Left ventricle myocardium inferior (tissue), 1 donor: ENCODE measurements around the gene OGFOD2. TPM values are rescaled to one million over a fixed set of nuclear protein-coding genes. Genes with fewer than 3 reads are reported as not detected.

ENCODE experiments used
- DNase-seq: peaks from one replicate; pipeline ENCODE4 v3.0.0-alpha.2; 2020
- H3K27ac ChIP-seq: fragments of 200-600 bp; replicated peaks from 2 replicates; pipeline ENCODE4 v1.8.0; 2021
- H3K27me3 ChIP-seq: fragments of 200-600 bp; 2 replicates; pipeline ENCODE4 v1.8.0; 2021; ENCODE audit warnings: low read depth
- H3K36me3 ChIP-seq: fragments of 200-600 bp; 2 replicates; pipeline ENCODE4 v1.8.0; 2021
- H3K4me1 ChIP-seq: fragments of 200-600 bp; 2 replicates; pipeline ENCODE4 v1.8.0; 2021
- H3K4me3 ChIP-seq: fragments of 200-600 bp; 2 replicates; pipeline ENCODE4 v1.8.0; 2021; ENCODE audit warnings: mild to moderate bottlenecking, moderate library complexity
- H3K9me3 ChIP-seq: fragments of 200-600 bp; replicated peaks from 2 replicates; pipeline ENCODE4 v1.8.0; 2021
- CTCF ChIP-seq: fragments of 200-600 bp; IDR thresholded peaks from 2 replicates; pipeline ENCODE4 v1.8.0; 2021; ENCODE audit warnings: antibody characterized with exemption, mild to moderate bottlenecking, borderline replicate concordance
- intact Hi-C: fragments of 100-400 bp; cut with micrococcal nuclease; formaldehyde crosslinking; loops from one replicate; pipeline ENCODE4 v1.11.0; 2022
- total RNA-seq: library from RNA; stranded (reverse); fragmentation: NEBNext Ultra II Directional; extraction: Animal tissue kit (Norgen Biotek cat#: 25700); gene quantifications from one replicate; pipeline ENCODE4 v1.2.1, GENCODE V29; 2021
- donor health status: DM: no; HTN: yes; CAD: no; lungs with severe emphysema.

Gene OGFOD2
- total RNA-seq, 1 donor from 2014 or later: 14.9 TPM

DNA sequence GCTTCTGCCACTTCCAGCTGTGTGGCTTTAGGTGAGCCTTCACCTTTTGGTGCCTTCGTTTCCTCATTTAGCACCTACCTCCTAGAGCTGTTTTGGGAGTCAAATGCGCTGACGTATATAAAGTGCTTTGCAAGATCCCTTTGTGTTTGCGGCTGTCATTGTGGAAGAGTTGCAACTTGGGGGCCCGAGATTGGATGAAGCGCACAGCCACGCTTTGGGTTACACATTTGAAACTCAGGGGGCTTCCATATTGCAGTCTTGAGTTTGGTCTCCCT is 4.8 kb downstream of the OGFOD2 start:
- peaks cover 97% of the 10 kb centered on the region for H3K4me1 ChIP-seq
- H3K27me3 ChIP-seq: no peaks in the 10 kb centered on the region
- no peak for DNase-seq
- no peak for TF ChIP-seq CTCF
- peak overlapping the region; percentile 99 for H3K4me3 ChIP-seq
- no peaks in the 10 kb centered on the region for H3K9me3 ChIP-seq
- intact Hi-C loops: loop anchor here (10.0 kb wide), 1 partner anchor 255 kb away; the partner anchor contains the start of genes MPHOSPH9 and MTRFR
- peak overlapping the region; percentile 90 for H3K27ac ChIP-seq
- peaks cover 22% of the 10 kb centered on the region for H3K36me3 ChIP-seq

DNA sequence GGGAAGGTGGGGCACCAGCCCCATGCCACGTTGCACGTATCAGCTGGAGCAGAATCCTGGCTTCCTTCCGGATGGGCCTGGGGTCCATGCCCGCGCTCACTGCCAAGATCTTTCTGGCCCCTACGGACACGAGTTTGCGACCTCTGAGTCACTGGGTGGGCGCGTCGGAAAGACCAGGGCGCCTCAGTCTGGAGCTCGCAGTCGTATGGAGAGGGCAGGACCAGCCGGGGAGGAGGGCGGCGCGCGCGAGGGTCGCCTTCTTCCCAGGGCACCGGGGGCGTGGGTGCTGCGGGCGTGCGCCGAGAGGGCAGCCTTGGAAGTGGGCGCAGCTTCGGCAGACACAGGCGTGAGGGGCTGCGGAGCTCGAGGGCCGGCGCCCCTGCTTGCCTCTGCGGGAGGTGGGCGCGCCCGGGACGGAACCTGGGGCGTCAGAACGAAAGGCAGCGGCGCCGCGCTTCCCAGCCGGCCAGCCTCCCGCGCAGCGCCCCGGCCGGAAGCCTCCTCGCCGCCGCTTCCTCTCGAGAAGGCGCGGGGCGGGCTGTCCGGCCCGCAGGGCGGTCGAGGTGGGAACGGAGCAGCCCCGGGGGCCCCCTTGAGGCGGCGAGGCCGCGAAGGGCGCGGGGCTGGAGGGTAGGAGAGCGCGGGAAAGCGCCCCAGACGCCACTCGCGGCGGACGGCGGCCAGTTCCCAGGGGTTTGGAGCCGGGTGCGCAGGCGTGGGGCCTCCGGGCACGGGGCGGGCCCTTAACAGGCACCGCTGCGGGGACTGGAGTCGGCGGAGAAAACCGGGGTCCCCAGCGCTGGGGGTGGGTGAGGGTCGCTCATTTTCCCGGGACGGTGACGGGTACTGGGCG is 5.4 kb downstream of the OGFOD2 start, which contains the start of gene ARL6IP4:
Gene ARL6IP4, plus strand, starts transcription at position 499 of the 853 bp plus-strand sequence. CDS start 459 bp downstream, outside the sequence.
- intact Hi-C loops: loop anchor here (10.0 kb wide), 1 partner anchor 254 kb away; the partner anchor contains the start of genes MPHOSPH9 and MTRFR

GRCh38 chr12:122981036-122981471 is 6.0 kb downstream of the OGFOD2 start:
- no peak for DNase-seq
- H3K4me3 ChIP-seq: peak overlapping the region; percentile 99
- H3K27me3 ChIP-seq: no peaks in the 10 kb centered on the region
- intact Hi-C loops: loop anchor here (10.0 kb wide), 1 partner anchor 254 kb away; the partner anchor contains the start of genes MPHOSPH9 and MTRFR
- no peaks in the 10 kb centered on the region for H3K9me3 ChIP-seq
- peaks cover 95% of the 10 kb centered on the region for H3K4me1 ChIP-seq
- peak overlapping the region; percentile 90 for H3K27ac ChIP-seq
- no peak for TF ChIP-seq CTCF
- peaks cover 25% of the 10 kb centered on the region for H3K36me3 ChIP-seq

More for the DNA sequence above, 5.4 kb downstream of the OGFOD2 start, which contains the start of gene ARL6IP4:
- peak within 1 kb of the TSS; percentile 99 for H3K4me3 ChIP-seq
- peak within 1 kb of the TSS; percentile 90 for H3K27ac ChIP-seq
- H3K27me3 ChIP-seq: no peaks in the 10 kb centered on the region
- H3K9me3 ChIP-seq: no peaks in the 10 kb centered on the region
- H3K36me3 ChIP-seq: peaks cover 22% of the 10 kb centered on the region
- TF ChIP-seq CTCF: no peak
- peak; percentile 69 for DNase-seq
- H3K4me1 ChIP-seq: peaks cover 98% of the 10 kb centered on the region

DNA sequence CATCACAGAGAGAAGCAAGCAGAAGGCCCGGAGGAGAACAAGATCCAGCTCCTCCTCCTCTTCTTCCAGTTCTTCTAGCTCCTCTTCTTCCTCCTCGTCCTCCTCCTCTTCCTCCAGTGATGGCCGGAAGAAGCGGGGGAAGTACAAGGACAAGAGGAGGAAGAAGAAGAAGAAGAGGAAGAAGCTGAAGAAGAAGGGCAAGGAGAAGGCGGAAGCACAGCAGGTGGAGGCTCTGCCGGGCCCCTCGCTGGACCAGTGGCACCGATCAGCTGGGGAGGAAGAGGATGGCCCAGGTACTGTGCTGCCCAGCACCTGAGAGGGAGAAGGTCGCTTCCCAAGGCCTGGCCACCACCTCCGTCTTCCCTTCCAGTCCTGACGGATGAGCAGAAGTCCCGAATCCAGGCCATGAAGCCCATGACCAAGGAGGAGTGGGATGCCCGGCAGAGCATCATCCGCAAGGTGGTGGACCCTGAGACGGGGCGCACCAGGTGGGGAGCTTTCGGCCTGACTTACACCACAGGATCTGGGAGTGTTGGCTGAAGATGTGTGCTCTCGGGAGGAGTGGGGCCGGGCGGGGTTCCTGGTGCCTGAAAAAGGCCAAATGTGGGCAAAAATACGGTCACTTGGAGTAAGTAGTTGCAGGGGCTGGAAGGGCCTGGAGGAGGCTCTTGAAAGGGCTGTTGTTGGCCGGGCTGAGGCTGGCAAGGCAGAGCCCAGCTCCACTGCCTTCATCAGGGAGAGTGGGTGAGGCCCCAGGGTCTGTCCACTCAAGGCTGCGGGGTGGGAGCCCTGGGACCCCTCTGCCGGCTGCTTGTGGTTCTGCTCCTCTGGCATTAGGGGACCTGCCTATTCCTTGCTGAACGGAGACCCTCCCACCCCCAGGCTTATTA is 6.8 kb downstream of the OGFOD2 start:
- Histone ChIP-seq H3K9me3 (no peaks in the 10 kb centered on the region), H3K27ac (peak overlapping the region; percentile 90), H3K27me3 (no peaks in the 10 kb centered on the region), H3K4me3 (peak overlapping the region; percentile 99), H3K4me1 (peaks cover 87% of the 10 kb centered on the region), H3K36me3 (peaks cover 30% of the 10 kb centered on the region)
- no peak for DNase-seq
- intact Hi-C loops: loop anchor here (10.0 kb wide), 1 partner anchor 253 kb away; the partner anchor contains the start of genes MPHOSPH9 and MTRFR
- no peak for TF ChIP-seq CTCF

GRCh38 chr12:122982477-122982815 is 7.4 kb downstream of the OGFOD2 start:
- Histone ChIP-seq H3K9me3 (no peaks in the 10 kb centered on the region), H3K27me3 (no peaks in the 10 kb centered on the region), H3K4me1 (peaks cover 81% of the 10 kb centered on the region), H3K27ac (peak overlapping the region; percentile 70), H3K4me3 (peak overlapping the region; percentile 99), H3K36me3 (peaks cover 32% of the 10 kb centered on the region)
- no peak for DNase-seq
- TF ChIP-seq CTCF: no peak
- intact Hi-C loops: loop anchor here (10.0 kb wide), 1 partner anchor 252 kb away; the partner anchor contains the start of genes MPHOSPH9 and MTRFR
